ENCODE measurements around the gene SULT4A1.
A peak's percentile ranks its signal among the peaks of the same experiment; 100 is the strongest.

SULT4A1 gene

DNA sequence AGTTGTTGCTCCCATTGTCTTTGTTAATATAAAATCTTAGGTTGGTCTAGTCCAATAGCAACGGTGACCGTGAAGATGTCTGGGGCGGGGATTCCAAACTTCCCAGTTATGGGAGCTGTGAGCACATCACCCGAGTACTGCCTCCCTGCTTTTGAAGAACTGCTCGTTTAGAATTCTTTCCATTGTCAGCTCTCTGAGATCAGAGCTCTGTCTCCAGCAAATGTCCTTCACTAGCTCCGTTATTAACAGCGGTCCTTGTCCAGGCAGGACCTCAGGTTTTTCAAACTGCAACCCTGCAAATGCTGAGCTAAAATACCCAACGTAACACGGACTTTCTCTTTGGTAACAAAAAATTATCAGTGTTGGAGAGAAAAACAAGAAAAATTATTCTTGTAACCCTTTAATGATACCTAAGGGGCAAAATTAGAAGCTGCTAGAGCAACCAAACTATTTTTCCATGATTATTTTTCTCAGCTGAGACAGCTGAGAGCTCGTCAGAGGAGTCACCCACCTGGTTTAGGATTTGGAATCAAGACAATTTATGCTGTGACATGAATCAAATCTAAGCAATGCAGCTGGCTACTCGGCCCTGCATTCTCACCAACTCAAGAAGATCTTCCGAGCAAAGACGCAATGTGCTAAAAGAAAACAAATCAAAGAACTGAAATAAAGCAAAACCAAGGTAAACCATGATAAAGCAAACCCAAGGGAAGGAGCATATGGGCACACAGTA lies 35.1 kb downstream of the SULT4A1 start:
- DNase-seq, result no peak

DNA sequence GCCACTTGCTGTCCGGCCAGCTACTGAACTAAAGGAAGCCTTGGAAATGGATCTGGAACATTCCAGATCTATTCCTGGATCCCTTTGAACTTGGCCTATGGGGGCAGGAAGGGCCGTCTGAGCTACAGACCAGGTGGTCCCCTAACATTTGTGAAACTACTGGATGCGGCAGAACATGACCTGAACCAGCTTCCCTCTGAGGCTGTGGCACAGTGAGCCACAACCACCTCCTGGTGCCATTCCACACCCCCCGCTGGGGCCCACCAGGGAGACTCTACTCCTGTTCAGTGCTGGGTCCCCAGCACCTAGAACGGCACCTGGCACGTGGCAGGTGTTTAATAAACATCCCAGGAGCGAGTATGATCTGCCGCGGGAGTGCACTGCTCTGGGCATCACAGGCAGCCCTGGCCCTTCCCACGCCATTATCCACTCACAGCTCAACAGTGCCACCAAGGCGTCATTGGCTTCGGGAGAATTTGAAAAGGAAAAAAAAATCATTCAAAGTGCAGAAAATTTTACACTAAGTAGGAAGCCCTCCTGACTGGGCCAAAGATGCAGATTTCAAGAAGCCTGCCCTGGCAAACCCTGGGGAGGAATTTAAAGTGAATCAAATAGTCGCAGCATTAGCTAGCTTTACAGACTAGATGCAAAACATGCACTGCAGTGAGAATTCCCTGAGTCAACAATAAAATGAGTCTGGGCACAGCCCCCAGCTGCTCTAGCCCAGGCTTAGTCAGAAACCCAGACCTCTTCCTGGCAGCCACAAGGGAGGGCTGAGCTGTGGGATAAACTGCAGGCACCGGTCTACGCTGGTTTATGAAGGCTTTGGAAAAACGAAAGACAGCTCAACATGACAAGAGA lies 35.9 kb downstream of the SULT4A1 start:
- DNase-seq, result peak in 2 of 3 experiments; percentile 25 to 62

DNA sequence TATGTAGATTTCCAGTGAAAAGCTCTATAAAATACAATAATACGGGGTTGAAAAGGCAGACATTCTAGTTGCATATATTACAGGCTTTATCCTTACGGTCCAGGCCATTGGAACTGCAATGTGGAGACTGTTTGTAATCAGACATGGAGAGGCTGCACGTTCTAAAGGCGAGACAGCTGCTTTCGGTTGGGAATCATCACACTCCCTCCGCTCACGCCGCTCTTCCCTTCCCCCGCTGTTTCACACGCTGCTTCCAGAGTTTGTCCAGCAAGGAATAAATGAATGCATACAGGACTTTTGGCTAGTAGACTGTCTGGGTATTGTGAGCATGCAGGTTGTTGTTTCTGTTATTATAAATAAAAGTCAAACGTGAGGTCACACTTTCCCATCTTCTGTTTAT lies 36.7 kb downstream of the SULT4A1 start:
- no peak for DNase-seq

DNA sequence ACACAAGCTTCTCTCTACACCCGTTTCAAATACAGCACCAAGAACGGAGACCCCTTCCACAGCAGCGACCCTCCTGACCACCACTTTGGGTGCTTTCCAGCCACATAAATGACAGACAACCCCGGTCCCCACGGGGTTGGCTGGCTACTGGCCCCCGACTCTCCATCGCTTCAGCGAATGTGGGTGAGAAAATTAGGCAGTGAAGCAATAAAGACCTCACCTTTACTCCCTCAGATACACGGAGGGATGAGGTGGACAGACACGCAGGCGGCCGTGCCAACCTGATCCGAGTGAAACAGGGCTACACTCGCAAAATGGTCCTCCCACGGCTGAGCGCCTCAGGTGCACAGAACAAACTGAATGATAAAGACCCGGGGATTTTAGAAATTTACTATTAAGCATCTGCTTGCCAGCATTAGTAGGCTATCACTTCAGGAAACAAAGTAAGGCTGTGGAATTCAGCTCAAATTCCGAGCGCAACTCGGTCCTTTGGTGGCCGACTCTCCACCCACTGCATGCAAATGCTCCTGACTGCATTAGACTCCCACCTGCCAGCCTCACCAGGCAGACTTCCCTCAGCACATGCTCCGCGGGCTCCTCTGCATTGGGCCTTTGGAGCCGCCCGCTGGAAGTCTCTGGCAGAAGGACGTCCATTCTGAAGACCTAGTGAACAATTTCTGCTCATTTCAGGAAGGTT lies 37.4 kb downstream of the SULT4A1 start:
- DNase-seq, result no peak

DNA sequence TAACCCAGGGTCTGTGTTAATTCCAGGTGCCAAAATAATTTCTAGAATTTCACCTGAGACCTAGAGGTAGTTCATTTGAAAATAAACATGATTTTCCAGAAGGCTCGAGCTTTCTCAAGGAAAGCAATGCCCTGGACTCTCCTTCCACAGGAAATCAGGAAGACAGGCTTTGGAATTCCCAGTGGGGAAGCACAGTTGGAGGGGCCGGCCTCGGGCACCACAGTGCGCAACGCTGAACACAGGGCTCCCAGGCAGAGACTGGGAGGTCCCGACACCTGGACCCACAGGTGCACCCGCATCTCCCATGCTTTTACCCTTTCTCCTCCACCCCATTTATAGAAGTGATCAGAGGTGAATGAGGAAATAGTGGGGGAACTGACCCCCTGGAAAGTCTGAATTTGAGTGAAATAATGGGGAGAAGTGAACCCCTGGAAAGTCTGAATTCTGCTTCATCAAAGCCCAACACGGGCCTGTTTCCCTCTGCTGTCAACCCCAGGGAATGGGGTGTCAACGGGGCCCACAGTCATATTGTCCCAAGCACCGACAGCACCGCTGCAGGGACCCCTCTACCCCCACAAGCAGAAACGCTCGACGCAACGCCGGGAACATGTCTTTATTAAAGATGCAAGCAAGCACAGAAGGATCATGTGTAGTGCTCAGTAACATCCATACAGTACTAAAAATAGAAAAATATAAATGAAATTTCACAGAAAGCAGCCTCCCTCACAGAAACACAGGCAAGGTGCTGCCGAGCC lies 38.2 kb downstream of the SULT4A1 start:
- DNase-seq, result no peak

DNA sequence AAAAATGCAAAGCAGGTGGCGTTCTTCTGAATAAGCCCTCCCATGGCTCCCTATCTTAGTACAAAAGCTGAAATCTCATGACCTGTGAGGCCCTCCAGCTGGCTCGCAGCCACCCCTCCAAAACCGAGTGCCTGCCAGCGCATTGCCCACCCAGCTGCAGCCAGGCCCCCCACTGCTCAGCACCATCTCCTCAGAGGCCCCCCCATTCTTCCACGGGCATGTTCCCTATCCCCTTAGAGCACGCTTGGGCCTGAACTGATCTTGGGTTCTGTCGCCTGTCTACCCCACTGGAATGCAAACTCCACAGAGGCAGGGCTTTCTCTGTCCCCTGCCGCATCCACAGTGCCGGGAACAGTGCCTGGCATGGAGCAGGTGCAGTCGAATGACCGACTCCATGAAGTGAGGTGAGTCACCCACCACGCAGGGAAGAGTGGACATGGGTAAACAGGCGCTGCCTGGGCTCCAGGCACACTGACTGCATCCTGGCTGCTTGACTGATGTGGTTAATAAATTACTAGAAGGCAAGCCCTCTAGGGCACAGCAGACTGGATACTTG lies 38.9 kb downstream of the SULT4A1 start:
- DNase-seq, result peak in 2 of 3 experiments; percentile 21 to 40

DNA sequence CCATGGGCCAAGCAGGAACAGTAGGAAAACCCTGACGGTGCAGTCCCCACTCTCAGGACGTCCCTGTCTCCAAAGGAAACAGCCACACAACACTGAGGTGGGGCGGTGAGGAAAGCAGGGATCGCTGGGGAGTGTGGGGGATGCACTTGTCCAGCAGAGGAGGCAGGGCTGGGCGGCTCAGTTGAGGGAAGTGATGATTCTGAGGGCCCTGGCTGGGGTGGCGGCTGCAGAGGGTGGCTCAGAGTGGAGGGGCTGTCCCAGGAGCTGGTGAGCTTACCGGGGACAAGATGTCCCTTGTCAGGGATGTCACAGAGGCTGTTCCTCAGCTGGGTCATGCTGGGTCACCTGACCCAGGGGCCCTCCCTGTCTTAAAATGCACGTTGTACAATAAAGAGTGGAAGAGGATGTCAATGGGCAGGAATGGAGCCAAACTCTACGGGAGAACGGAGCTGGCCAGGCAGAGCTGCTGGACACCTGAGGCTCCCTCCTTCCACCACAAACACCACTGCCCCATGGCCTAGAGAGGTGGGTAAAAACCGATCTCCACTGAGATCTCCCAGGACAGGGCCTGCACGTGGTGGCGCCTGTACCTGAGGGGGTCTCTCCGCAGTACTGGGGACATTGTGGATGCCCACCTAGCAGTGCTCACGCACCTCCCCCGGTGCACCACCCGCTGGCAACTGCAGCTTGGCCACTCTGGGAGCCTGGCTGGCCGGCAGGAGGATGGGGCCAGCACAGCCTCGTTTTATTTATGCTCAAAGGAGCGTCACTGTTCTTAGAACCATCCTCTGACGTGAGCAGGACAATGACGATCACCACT lies 40.5 kb downstream of the SULT4A1 start:
- DNase-seq, result no peak

DNA sequence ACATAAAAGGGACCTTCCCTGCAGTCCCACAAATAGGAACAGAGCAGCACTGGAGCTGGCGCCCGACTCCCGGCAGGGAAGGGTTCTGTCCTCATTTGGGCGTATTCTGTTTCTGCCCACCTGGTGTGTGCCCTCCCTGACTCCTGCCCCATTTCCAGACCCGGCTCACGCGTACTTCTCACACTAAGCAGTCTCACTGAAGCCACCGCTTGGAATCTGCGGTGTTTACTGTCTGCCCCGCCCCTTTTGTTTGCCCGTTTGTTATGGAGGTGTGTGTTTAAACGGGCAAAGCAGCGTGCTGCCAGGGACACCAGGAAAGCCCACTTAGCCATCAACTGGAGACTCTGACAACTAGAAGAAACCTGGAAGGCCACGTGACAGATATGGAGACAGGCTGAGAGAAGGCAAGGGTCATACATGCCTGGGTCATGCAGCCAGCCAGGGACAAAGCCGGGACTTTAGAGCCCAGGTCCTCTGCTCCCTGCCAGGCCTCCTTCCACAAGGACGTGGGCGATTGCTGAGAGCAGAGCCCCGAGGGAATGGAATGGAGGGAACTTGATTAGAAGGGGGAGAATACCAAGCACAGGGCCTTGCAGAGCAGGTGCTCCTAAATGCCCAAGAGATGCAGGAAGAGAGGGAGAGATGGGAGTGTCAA lies 41.5 kb downstream of the SULT4A1 start:
- DNase-seq, result peak in 2 of 3 experiments; percentile 38 to 68

DNA sequence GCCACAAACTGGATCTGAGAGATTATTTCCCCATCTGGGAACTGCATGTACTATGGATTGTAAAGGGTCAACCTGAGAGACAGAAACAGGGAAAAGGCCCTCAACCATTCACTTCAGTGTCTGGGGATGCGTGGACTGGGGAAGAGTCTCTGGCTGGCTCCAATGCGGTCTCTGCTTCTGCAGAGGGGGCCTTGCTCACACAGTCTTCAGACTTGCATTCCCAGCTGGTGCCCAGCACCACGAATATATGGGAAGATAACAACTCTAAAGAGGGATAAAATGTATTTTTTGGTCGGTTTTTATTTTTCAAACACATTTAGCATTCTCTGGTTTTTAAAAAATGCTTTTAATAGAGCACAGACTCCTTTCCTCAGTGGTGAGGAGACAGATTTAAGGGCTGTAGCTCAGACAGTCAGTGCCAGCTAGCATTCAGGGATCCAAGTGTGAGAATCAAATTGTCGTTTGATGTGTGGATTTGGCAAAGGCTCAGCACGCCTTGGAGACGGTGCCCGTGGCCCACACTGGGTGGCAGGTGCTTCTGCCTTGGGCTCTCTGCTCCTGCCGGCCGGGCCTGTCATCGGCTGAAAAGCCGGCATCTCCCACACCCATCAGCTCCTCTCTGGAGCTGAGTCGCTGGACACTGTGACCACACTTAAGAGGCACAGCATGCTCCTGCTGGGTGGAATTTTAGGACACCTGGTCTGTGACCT lies 42.2 kb downstream of the SULT4A1 start:
- peak in 2 of 3 experiments; percentile 26 to 66 for DNase-seq

DNA sequence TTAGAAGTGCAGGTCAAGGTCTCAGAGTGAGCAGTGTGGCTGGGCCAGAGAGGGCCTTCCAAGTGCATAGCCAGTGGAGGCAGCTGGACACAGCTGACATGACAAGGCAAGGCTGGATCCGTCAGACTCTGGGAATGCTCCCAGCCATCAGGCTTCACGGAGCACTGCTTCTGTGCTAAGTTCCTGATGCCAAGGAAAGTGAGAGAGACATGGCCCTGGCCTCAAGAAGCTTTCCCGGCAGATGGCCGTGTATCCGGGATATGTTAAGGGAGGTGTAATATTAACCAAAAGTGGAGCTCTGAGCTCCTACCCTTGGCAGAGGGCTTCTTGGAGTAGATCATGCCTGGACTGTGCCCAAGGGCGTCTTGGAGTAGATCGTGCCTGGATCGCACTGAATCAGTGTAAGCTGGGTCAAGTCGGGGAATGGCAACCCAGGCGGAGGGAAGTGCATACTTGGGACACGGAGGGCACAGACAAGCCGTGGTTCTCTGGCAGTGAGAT lies 42.8 kb downstream of the SULT4A1 start:
- no peak for DNase-seq

DNA sequence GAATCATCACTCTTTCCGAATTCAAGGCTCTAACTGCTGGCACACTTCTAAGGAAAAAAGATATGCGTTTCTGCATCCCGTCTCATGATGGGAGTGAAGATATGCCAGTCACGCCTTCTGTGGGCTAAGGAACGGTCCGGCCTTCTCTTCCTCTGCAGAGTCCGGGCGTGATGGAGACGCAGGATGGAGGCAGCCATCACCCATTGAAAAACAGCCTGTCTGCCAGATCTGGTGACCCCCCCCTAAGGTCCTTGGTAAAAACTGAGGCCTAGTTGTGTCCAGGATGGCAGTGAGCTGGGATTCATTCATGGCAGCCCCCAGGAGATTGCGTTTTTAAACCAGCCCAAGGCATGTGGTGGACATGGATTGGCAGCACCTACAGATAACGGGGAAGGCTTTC lies 43.3 kb downstream of the SULT4A1 start:
- DNase-seq, result no peak

DNA sequence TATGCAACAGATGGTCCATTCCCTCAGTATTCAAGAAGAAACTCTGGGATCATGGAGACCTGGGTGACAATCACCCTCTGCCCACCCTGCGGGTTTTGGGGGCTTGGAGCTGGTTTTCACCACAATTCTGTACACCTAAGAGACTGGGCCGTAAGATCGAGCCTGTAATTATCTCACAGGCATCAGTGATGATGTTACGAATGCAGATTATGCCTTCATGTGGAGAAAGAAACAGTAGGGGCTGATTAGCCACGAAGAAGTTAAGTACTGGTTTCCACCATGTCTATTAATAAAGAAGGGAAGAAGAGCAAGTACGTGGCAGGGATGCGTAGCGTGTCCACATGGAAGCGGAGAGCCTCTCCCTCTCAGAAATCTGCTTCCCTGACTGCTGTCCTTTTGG lies 44.9 kb downstream of the SULT4A1 start:
- DNase-seq, result peak in 1 of 3 experiments; percentile 4

DNA sequence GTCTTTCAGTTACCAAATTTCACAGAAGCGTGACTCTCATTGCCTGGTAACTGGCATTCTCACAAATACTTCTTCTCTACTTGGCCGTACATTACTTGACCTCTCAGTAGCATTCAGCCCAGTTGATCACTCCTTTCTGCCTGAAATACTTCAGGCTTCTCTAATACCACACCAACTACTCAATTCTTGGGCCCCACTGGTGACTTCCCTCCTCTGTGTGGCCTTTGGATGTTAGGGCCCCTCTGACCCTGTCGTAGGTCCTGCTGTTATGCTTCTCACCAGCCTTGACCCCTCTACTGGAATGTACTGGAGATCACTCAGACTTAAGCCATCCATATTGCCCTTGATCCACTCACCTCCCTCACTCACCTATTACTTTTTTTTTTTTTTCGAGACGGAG lies 48.0 kb downstream of the SULT4A1 start:
- DNase-seq, result no peak

DNA sequence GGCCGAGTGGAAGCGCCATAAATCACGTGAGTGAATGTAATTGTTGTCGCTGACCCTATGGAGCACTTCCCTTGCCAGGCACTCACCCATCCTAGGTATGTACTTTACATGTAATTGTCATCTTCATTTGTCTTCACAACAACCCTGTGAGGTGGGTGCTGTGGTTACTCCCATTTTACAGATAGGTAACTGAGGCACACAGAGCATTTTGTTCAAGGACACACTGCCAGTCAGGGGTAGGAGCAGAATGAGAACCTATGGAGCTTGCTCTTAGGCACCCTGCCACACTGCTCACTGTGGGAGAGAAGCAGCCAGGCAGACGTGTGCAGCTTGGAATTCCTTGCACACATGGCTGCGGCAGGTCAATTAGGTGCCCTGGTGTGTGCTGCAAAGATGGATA lies 49.4 kb downstream of the SULT4A1 start:
- DNase-seq, result peak in 1 of 3 experiments; percentile 19

DNA sequence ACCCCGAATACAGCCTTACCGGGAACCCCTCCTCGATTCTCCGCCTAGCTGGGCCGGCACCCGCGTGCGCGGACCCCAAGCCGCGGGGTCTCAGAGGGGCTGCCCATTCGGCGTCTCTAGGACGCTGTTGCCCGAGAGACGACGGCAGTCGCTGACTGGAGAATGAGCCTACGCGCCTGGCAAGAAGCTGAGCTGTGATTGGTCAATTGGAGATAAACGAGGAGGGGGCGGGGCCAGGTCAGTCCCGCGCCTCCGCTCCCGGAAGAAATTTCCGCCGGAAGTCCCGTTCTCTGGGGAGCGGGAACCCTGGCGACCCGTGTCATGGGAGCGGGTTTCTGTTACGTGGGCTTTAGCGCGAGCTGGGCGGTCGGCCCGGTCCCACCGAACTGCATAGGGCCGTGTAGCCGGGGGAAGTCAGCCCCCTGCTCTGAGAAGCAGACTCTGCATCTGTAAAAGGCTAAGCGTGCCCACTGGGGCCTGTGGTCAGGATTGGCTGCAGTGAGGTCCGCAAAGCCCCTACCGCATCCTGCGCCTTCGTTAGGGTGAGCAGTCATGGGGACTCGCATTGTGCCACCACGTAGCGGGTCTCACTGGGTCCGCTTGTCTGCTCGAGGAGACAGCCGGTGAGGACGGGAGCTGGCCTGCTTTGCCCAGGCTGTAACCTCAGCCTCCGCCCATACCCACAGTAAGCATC lies 50.0 kb downstream of the SULT4A1 start, which contains the start of gene EFCAB6:
TSS of gene EFCAB6 (minus strand) at position 157 of the 694 bp plus-strand sequence. CDS start 29,987 bp downstream, outside the sequence.
- peak; percentile 89 to 94 (median 90) for DNase-seq

DNA sequence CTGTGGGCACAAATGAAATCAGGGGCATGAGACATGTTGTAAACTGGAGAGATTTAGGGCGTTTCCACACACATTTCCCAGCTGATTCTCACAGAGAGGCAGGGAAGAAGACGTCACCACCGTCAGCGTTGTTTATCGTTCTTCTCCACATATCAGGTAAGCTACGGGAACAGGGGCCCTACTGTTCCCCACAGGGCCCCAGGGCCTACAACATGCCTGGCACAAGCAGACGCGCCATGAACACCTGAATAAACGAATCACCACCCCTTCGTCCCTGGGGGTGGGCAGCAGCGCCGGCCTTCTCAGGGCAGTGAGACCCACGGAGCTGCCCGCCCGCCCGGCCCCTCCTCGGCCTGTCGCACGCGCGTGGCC lies 50.5 kb downstream of the SULT4A1 start:
- no peak for DNase-seq

DNA sequence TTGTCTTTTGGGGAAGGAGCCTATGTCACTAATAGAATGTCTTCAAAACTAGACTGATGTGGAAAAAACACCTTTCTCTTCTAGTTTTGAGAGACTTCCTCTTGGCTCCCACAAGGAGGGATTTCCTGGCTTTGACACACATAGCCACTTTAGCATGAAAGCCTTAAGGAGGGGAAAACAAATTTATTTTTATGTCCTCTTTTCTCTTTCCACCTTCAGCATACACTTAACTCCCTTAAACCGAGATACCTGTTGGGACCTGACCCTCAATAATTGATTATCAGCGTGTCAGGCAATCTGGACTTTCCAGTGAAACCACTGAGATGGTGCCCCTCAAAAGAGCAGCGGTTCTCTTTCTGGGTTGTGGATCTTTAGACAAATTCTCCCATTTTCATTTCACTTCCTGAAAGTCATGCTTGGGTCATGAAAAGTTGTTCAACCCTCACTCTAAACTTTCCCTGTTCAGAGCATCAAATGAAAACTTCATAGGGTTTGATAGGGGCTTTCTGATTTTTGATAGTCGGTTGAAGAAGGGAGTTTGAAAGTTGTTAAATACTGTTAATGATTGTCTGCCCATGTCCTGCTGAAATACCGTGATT lies 59.3 kb downstream of the SULT4A1 start:
- no peak for DNase-seq

DNA sequence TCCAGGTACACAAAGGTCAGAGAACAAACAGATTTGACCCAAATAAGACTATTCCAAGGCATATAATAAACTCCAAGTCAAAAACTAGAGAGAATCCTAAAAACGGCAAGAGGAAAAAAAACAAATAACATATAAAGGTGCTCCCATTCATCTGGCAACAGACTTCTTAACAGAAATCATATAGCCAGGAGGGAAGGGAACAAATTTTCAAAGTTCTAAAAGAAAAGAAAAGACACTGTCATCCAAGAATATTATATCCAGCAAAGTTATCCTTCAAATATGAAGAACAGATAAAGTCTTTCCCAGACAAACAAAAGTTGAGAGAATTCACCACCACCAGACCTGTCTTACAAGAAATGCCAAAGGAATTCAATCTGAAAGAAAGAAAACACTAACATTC lies 61.3 kb downstream of the SULT4A1 start:
- DNase-seq, result no peak

DNA sequence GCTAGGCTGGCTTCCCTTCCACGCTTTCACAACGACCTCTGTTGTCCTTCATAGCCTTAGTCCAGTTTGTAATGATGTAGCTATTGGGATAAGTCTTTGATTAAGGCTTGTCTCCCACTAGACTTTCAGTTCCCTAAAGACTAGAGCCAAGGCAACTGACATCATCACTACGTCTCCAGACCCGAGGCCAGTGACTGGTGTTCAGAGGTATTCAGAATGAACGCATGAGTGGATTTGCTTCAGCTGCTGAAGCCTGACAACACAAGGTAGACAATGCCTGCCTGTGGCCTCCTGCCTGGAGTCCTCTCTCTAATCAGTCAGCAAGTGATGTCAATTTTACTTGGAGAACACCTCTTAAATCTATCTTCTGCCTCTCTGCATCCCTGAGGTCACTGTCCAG lies 63.8 kb downstream of the SULT4A1 start:
- DNase-seq, result no peak
